Measurements from ENCODE around the gene INTS6L. TPM values are rescaled to one million over a fixed set of nuclear protein-coding genes. Genes with fewer than 3 reads are reported as not detected.

Gene INTS6L
- total and polyA plus RNA-seq, 12 donors, result 1.4 to 8.9 (median 2.6) TPM

DNA sequence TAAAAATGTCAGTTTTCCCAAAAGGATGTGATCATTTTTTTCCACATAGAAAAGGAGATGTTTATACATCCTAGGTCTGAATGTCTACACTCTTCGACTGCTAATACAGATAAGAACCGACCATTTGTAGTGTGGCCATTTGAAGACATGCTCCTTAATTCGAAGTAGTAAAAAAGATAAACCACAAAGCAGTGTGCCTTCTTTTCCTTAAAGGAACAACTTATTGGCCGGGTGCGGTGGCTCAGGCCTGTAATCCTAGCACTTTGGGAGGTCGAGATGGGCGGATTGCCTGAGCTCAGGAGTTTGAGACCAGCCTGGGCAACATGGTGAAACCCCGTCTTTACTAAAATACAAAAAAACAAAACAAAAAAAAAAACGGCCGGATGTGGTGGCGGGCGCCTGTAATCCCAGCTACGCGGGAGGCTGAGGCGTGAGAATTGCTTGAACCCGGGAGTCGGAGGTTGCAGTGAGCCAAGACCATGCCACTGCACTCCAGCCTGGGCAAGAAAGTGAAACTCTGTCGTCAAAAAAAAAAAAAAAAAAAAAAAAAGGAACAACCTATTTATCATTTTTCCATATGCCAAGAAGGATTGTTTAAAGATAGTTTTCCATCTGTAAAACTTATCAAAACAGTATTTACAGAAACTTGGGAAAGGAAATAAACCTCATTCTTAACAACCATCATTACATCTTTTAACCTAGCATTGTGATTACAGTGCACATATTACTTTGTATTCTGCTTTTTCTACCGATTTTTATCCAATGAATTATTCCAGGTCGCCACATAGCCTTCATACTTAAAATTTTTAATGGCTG, 2.6 kb downstream of the INTS6L start:
- H3K27ac ChIP-seq, result peak overlapping the region in 8 of 10 donors; percentile 65 to 90 (median 82)
- DNase-seq (no peak), ATAC-seq (no peak)
- WGBS, 2 donors, result 69 to 82% methylated on average over 20 of the region's 20 CpGs
- TF ChIP-seq CTCF (IDR thresholded peaks at IDR 0.05), result no peak
- intact Hi-C loops (cut with DNase I), result no loop called here
- no peaks in the 10 kb centered on the region for H3K36me3 ChIP-seq
- no peaks in the 10 kb centered on the region for H3K9me3 ChIP-seq
- H3K4me3 ChIP-seq, result peak overlapping the region in 5 of 10 donors; percentile 29 to 74 (median 65)
- H3K4me1 ChIP-seq, result peaks cover 0 to 27% (median 0%) of the 10 kb centered on the region in 9 donors
- peaks cover 0 to 6% (median 0%) of the 10 kb centered on the region in 7 donors for H3K27me3 ChIP-seq

DNA sequence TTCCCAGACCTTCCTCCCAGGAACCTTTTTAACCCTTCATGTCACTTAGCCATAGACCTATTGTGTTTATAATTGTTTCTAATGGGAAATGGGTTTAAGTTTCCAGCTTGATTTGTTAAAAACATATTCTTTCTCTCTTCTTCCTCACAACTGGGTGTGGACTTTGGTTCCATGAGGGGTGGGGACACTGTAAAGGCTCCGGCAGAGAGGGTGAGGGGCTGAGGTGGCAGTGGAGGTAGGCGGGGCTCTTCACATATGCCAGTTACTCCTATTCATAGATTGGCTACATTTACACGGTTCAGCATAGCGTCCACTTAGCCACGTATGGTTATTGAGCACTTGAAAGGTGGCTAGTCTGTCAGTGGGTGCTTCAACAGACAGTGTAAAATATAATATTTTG, 7.8 kb downstream of the INTS6L start:
- Histone ChIP-seq H3K27ac (no peak overlapping the region), H3K9me3 (no peaks in the 10 kb centered on the region), H3K4me1 (peaks cover 0 to 15% (median 0%) of the 10 kb centered on the region in 9 donors), H3K36me3 (no peaks in the 10 kb centered on the region), H3K4me3 (no peak overlapping the region), H3K27me3 (peaks cover 0 to 6% (median 0%) of the 10 kb centered on the region in 7 donors)
- DNase-seq (no peak), ATAC-seq (no peak)
- WGBS, 2 donors, result 57 to 64% methylated on average over 5 of the region's 5 CpGs
- intact Hi-C loops (cut with DNase I), result no loop called here
- no peak for TF ChIP-seq CTCF (IDR thresholded peaks at IDR 0.05)

DNA sequence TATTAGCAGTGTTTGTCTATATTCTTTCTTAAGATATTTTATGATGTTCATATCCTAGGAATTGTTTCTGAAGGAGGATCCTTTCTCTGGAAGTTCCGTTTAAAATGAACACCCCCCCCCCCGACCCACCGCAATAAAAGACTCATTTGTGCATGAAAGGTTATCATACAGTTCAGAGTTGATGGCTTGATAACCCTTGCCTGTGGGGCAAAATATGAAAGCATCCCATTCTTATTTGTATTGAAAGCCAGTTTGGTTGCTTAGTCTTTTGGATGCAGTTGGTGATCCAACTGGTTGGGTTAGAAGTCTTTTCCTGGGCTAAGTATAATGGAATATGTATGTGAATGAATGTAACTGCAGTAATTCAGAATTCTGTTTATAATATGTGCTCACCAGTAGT, 8.3 kb downstream of the INTS6L start:
- no peak for ATAC-seq
- no peak for TF ChIP-seq CTCF (IDR thresholded peaks at IDR 0.05)
- Histone ChIP-seq H3K27ac (no peak overlapping the region), H3K4me1 (peaks cover 0 to 10% (median 0%) of the 10 kb centered on the region in 9 donors), H3K4me3 (no peak overlapping the region), H3K27me3 (peaks cover 0 to 2% (median 0%) of the 10 kb centered on the region in 7 donors), H3K9me3 (no peaks in the 10 kb centered on the region), H3K36me3 (no peaks in the 10 kb centered on the region)
- no peak for DNase-seq
- WGBS, 2 donors, result 83 to 92% methylated on average over 3 of the region's 3 CpGs
- intact Hi-C loops (cut with DNase I), result no loop called here

- intact Hi-C loops (cut with DNase I), result no loop called here
- Histone ChIP-seq H3K27ac (no peak overlapping the region), H3K4me1 (peaks cover 0 to 4% (median 0%) of the 10 kb centered on the region in 9 donors), H3K9me3 (no peaks in the 10 kb centered on the region), H3K36me3 (no peaks in the 10 kb centered on the region), H3K27me3 (no peaks in the 10 kb centered on the region), H3K4me3 (no peak overlapping the region)
- DNase-seq (no peak), ATAC-seq (no peak)
- 100% methylated on average over 1 of the region's 1 CpG for WGBS, 2 donors
- TF ChIP-seq CTCF (IDR thresholded peaks at IDR 0.05), result no peak
These were observed 9.6 kb downstream of the INTS6L start for GRCh38 chrX:135530097-135530496.
